Measurements from ENCODE around the gene PTCH2. TPM values are rescaled to one million over a fixed set of nuclear protein-coding genes. Genes with fewer than 3 reads are reported as not detected.

The PTCH2 gene
- total and polyA plus RNA-seq, 2 of the 13 experiments (the other 11 are each of a cell fraction or from before 2014, with no cell fraction given): 0.60 to 1.5 TPM

GRCh38 chr1:44808938-44809917, 33.8 kb downstream of the PTCH2 start (continued):
- TF ChIP-seq, protein P1, sequence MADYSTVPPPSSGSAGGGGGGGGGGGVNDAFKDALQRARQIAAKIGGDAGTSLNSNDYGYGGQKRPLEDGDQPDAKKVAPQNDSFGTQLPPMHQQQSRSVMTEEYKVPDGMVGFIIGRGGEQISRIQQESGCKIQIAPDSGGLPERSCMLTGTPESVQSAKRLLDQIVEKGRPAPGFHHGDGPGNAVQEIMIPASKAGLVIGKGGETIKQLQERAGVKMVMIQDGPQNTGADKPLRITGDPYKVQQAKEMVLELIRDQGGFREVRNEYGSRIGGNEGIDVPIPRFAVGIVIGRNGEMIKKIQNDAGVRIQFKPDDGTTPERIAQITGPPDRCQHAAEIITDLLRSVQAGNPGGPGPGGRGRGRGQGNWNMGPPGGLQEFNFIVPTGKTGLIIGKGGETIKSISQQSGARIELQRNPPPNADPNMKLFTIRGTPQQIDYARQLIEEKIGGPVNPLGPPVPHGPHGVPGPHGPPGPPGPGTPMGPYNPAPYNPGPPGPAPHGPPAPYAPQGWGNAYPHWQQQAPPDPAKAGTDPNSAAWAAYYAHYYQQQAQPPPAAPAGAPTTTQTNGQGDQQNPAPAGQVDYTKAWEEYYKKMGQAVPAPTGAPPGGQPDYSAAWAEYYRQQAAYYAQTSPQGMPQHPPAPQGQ (CRISPR knock-in tag; IDR thresholded peaks at IDR 0.05; ENCODE audit: borderline replicate concordance): no peak
- TF ChIP-seq ZNF782 (CRISPR knock-in tag; IDR thresholded peaks at IDR 0.05; ENCODE audit: borderline replicate concordance): no peak
- TF ChIP-seq ZNF343 (CRISPR knock-in tag; IDR thresholded peaks at IDR 0.05): no peak
- no peak for TF ChIP-seq SIN3B (IDR thresholded peaks at IDR 0.05; ENCODE audit: low read length)
- TF ChIP-seq ZFP36L1 (CRISPR knock-in tag; IDR thresholded peaks at IDR 0.05): no peak
- TF ChIP-seq, protein P2, sequence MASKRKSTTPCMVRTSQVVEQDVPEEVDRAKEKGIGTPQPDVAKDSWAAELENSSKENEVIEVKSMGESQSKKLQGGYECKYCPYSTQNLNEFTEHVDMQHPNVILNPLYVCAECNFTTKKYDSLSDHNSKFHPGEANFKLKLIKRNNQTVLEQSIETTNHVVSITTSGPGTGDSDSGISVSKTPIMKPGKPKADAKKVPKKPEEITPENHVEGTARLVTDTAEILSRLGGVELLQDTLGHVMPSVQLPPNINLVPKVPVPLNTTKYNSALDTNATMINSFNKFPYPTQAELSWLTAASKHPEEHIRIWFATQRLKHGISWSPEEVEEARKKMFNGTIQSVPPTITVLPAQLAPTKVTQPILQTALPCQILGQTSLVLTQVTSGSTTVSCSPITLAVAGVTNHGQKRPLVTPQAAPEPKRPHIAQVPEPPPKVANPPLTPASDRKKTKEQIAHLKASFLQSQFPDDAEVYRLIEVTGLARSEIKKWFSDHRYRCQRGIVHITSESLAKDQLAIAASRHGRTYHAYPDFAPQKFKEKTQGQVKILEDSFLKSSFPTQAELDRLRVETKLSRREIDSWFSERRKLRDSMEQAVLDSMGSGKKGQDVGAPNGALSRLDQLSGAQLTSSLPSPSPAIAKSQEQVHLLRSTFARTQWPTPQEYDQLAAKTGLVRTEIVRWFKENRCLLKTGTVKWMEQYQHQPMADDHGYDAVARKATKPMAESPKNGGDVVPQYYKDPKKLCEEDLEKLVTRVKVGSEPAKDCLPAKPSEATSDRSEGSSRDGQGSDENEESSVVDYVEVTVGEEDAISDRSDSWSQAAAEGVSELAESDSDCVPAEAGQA (IDR thresholded peaks at IDR 0.05; ENCODE audit: low read depth): no peak; the same call in 1 of the 2 replicates
- TF ChIP-seq, protein P2 (CRISPR knock-in tag; IDR thresholded peaks at IDR 0.05; ENCODE audit: borderline replicate concordance): no peak
- TF ChIP-seq KLF16 (CRISPR knock-in tag; IDR thresholded peaks at IDR 0.05): no peak
- TF ChIP-seq ZNF335 (CRISPR knock-in tag; IDR thresholded peaks at IDR 0.05): no peak
- TF ChIP-seq SAP130 (CRISPR knock-in tag; IDR thresholded peaks at IDR 0.05; ENCODE audit: low read depth): no peak; the same call in 1 of the 2 replicates
- TF ChIP-seq NFKBIZ (CRISPR knock-in tag; IDR thresholded peaks at IDR 0.05): no peak
- TF ChIP-seq ZNF382 (CRISPR knock-in tag; IDR thresholded peaks at IDR 0.05; ENCODE audit: borderline replicate concordance): no peak
- TF ChIP-seq IKZF4 (CRISPR knock-in tag; IDR thresholded peaks at IDR 0.05; ENCODE audit: borderline replicate concordance, low read depth, not compliant biosample characterization): no peak
- no peak for TF ChIP-seq ZBTB20 (CRISPR knock-in tag; IDR thresholded peaks at IDR 0.05; ENCODE audit: borderline replicate concordance, low read depth)
- TF ChIP-seq, protein P3, sequence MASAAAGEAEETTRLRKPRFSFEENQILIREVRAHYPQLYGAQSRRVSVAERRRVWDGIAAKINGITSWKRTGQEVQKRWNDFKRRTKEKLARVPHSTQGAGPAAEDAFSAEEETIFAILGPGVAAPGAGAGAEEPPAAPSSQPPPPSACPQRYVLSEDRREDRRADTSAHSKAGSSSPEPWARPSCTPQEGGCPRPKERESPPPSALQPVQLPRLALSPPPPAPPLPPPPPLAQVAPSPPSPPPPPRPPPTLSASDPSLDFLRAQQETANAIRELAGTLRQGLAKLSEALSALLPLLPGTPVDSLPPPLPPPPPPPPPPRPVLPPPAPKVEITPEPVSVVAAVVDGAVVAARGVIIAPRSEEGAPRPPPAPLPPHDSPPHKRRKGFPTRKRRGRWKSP (CRISPR knock-in tag; IDR thresholded peaks at IDR 0.05): no peak

Data from HepG2 (cell line).